Activated CD4-positive, alpha-beta memory T cell treated with anti-CD3 and anti-CD28 coated beads for 36 hours (primary cell): Measurements from ENCODE around the gene ZNF492. TPM values are rescaled to one million over a fixed set of nuclear protein-coding genes. Genes with fewer than 3 reads are reported as not detected.

Experiments used
- total RNA-seq, 2 experiments: library from RNA; stranded (reverse); gene quantifications; one replicate each; pipeline ENCODE4 v1.2.3, GENCODE V29; 2021

Gene ZNF492
- total RNA-seq, 2 experiments from 2014 or later = 1.6 to 1.9 TPM

Other genes with a start within 250 kb of the ZNF492 start
- gene ZNF98, start 212.0 kb upstream of the ZNF492 start, total RNA-seq = not detected
- gene ZNF99, start 149.8 kb downstream of the ZNF492 start, total RNA-seq = not detected
- gene ZNF723, start 198.0 kb downstream of the ZNF492 start, total RNA-seq = under 1 TPM in 1 of 2 experiments, not detected in 1; 0.12 TPM